ENCODE measurements around the gene IGHMBP2. TPM values are rescaled to one million over a fixed set of nuclear protein-coding genes. Genes with fewer than 3 reads are reported as not detected.
"Not testable (repeated sequence)": the region's sequence is repeated elsewhere in the genome, so short reads cannot be mapped to it uniquely, and the experiment has no call there.

Gene IGHMBP2
- total and polyA plus RNA-seq, 2 experiments from 2014 or later, result 14.3 to 27.7 TPM

GRCh38 chr11:68973219-68973618 lies 69.5 kb downstream of the IGHMBP2 start (continued):
- TF ChIP-seq CTCF (conservative IDR thresholded peaks at IDR 0.05; ENCODE audit: low read depth in 2 of 2) (no peak), EZH2 (IDR thresholded peaks at IDR 0.05; ENCODE audit: low read depth, unreplicated experiment) (no peak), REST (IDR thresholded peaks at IDR 0.05; ENCODE audit: unreplicated experiment) (no peak), ZNF114 (CRISPR knock-in tag; IDR thresholded peaks at IDR 0.05) (no peak), JUNB (IDR thresholded peaks at IDR 0.05; ENCODE audit: unreplicated experiment) (no peak)

- not testable (repeated sequence) for H3K27me3 ChIP-seq (ENCODE audit: insufficient read depth); DNase-seq (ENCODE audit: low spot score); H3K27me3 Mint-ChIP-seq (ENCODE audit: insufficient read depth, low read depth, poor library complexity); H3K4me2 ChIP-seq; H3K36me3 ChIP-seq (ENCODE audit: insufficient read depth); H3K4me1 Mint-ChIP-seq; H3K4me1 ChIP-seq (ENCODE audit: insufficient read depth); H3K4me3 ChIP-seq; H4K20me1 ChIP-seq (replicated peaks; ENCODE audit: insufficient read depth); H3K9me3 Mint-ChIP-seq; ATAC-seq; H2AFZ ChIP-seq; H3K27ac Mint-ChIP-seq; H3F3A ChIP-seq (replicated peaks; ENCODE audit: low read depth); H3K4me3 Mint-ChIP-seq; H3K79me2 ChIP-seq (replicated peaks; ENCODE audit: insufficient read depth); H3K36me3 Mint-ChIP-seq (ENCODE audit: low read depth); H3K27ac ChIP-seq (ENCODE audit: low read depth); H3K9me2 ChIP-seq (ENCODE audit: insufficient read depth)
Observed at GRCh38 chr11:68973706-68974105, 70.0 kb downstream of the IGHMBP2 start.

GRCh38 chr11:68974421-68975194 lies 70.9 kb downstream of the IGHMBP2 start:
- Mint-ChIP-seq H3K27ac (peak overlapping the region; percentile 78), H3K4me3 (no peak overlapping the region), H3K27me3 (ENCODE audit: insufficient read depth, low read depth, poor library complexity) (no peaks in the 10 kb centered on the region), H3K36me3 (ENCODE audit: low read depth) (peaks cover 3% of the 10 kb centered on the region; the same call in 2 of the 3 replicates), H3K4me1 (peaks cover 6% of the 10 kb centered on the region; the same call in 2 of the 3 replicates), H3K9me3 (peaks cover 6% of the 10 kb centered on the region)
- H4K20me1 ChIP-seq (replicated peaks; ENCODE audit: insufficient read depth), result no peaks in the 10 kb centered on the region
- no peaks in the 10 kb centered on the region for H3K27me3 ChIP-seq (ENCODE audit: insufficient read depth)
- peak; percentile 88 for ATAC-seq
- H3K4me3 ChIP-seq, result no peak overlapping the region
- H3K4me2 ChIP-seq, result no peak overlapping the region
- H2AFZ ChIP-seq, result peak overlapping the region; percentile 88; the same call in 1 of the 2 replicates
- H3K36me3 ChIP-seq (ENCODE audit: insufficient read depth), result no peaks in the 10 kb centered on the region
- no peaks in the 10 kb centered on the region for H3K4me1 ChIP-seq (ENCODE audit: insufficient read depth)
- H3K79me2 ChIP-seq (replicated peaks; ENCODE audit: insufficient read depth), result no peaks in the 10 kb centered on the region
- H3K27ac ChIP-seq (ENCODE audit: low read depth), result no peak overlapping the region
- 0 out of 2 replicates have a peak, but pooled peaks cover 3% of the 10 kb centered on the region for H3K9me2 ChIP-seq (ENCODE audit: insufficient read depth)
- no peaks in the 10 kb centered on the region for H3F3A ChIP-seq (replicated peaks; ENCODE audit: low read depth)
- peak; percentile 68 for DNase-seq (ENCODE audit: low spot score)
- TF ChIP-seq CTCF (conservative IDR thresholded peaks at IDR 0.05; ENCODE audit: low read depth in 2 of 2) (no peak), NANOG (IDR thresholded peaks at IDR 0.05; ENCODE audit: borderline replicate concordance) (no peak)
